ENCODE results near the gene CNTN5.

GRCh38 chr11:100220801-100221200 lies 1200.1 kb downstream of the CNTN5 start:
- TF ChIP-seq CTCF (IDR thresholded peaks at IDR 0.05 in 4 of 5, conservative IDR thresholded peaks at IDR 0.05 in 1 of 5) (no peak), POLR2A (IDR thresholded peaks at IDR 0.05) (no peak)

All from gastrocnemius medialis (tissue), 4 donors.